Activated CD8-positive, alpha-beta memory T cell treated with anti-CD3 and anti-CD28 coated beads, Interleukin-2, amount 50 U/mL, for 24 hours (primary cell): Measurements from ENCODE around the gene APBA2.
"Not testable (repeated sequence)": the region's sequence is repeated elsewhere in the genome, so short reads cannot be mapped to it uniquely, and the experiment has no call there.

Source experiments
- DNase-seq: peaks from one replicate; pipeline ENCODE4 v3.0.0-alpha.2; 2020; ENCODE audit errors: extremely low read depth

APBA2 gene

DNA sequence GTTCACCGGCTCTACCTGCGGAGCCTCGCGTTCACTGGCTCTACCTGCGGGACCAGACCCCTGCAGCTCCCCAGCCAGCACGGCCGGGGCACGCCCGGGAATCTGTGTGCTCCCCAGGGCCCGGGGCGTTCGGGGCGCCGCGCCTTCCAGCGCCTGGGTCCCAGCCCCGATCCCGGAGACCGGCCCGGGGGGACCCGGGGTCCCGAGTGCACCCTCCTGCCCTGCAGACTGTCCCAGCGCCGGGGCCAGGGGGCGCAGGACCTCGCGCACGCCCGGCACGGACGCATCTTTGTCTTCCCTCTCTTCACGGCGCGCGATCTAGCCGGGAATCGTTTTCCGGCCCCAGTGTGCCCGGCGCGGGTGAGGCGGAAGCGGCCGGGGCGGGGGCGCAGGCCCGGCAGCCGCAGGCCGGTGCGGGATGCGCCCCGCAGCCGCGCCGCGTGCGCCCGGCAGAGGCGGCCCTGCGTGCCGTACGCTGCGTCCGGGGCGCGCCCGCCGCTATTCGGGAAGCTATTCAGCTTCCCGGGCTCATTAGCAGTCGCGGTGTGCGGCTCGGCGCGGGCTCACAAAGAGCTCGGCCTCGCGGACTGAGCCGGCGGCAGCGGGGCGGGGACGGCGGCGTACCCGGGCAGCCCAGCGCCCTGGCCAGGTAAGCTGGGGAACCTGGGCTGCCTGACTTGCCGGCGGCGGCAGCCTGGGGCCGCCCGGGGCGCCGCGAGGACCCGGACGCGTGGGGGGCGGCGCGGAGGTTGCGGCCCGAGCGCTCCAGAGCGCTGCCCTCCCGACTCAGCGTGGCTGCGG is at the start of gene APBA2:
TSS of gene APBA2 (plus strand) at position 345 of the 801 bp plus-strand sequence. CDS start 167,911 bp downstream, outside the sequence.
- no peak for DNase-seq

DNA sequence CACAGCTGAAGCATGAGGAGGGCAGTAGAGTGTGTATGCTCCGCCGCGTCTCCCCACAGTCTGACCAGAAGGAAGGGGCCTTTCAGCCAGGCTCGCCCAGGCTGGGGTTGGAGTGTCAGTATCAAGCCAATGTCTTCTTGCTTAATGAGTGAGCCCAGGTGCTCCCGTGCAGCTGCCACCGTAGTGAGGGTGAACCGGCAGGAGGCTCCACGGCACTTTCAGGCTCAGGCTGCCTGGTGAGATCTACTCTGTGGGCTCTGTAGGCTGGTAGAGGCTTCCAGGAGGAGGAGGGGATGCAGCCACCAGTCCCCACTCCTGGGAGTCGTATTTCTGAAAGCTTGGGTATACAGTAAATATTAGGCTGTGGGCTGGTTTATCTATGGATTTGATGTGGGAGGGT is 45.5 kb upstream of the APBA2 start:
- DNase-seq = not testable (repeated sequence)

DNA sequence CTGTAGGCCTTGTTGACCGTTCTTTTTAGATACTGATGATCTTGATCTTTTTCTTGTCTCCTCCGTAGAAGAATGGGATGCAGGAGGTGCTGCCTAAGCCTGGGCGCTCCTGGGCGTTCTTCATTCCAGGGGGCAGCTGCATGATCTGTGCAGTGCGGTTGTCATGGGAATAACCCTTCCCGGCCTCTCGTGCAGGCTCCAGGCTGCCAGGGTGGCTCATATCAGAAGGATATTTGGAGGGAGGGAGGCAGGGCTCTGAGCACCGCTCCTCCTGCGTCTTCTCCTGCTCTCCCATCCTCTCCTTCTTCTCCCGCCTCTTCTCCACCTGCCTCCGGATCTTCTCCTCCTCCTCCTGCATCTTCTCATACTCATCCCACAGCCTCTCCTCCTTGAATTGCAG is 43.6 kb upstream of the APBA2 start:
- not testable (repeated sequence) for DNase-seq

DNA sequence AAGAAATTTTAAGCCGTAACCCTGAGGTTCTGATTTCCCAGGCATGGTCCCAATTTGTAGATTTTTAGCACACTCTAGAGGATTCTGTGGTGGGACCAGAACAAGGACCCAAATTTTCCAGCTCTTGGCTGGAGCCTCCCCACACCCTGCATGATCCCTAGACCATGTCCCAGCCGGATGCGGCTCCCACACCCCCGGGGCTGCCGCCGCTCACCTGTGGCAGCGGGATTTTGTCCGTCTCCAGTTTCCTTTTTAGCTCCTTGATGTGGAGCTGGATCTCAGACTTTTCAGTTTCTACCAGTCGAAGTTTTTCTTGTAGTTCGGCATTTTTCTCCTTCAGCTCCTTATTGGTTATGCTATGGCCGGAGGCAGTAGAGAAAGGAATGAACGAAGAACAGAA is 42.3 kb upstream of the APBA2 start:
- not testable (repeated sequence) for DNase-seq

DNA sequence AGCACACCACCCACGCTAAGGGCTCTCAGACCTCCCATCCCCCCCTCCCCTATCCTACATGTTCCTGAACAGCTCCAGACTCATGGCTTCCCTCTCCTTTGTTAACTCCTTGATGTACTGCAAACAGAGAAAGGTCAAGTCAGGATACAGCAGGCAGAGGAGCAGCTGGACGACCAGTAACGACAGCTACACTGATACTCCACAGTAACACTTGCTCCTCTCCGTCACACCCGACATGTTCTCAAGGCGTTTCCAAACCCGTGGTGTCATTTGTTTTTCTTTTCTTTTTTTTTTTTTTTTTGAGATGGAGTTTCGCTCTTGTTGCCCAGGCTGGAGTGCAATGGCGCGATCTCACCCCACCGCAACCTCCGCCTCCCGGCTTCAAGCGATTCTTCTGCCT is 41.6 kb upstream of the APBA2 start:
- not testable (repeated sequence) for DNase-seq

DNA sequence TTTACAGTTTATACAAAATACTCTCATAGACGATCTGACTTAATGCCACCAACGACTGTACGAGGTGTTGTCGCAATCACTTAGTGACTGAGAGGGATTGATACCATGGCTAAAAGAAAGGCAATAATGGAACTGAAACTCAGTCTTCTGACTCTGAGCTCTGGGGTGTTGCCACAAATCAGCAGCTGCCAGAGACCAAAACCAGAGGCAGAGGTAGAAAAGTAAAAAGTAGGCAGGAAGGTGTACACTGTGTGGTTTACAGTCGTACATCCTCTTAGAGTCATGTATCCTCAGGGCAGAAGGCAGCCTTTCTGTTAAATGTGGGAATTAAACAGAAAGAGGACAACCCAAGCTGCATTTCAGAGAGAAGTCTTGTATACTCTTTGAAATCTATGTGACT is 38.5 kb upstream of the APBA2 start:
- DNase-seq = not testable (repeated sequence)

DNA sequence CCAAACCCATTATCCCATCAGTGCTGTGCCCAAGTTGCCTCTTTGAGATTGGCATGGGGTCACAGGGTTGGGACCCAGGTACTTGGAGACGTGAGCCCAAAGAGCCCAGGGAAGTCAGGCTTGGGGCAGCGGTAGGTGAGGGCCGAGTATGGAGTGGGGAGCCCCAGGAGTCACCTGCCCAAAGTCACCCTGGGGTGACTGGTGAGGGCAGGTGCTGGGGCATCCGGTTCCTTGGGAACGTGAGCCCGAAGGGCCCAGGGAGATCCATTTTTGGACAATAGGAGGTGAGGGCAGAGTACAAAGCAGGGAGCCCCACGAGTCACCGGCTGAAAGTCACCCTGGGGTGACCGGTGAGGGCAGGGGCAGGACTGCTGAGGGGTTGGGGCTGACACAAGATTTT is 37.8 kb upstream of the APBA2 start:
- not testable (repeated sequence) for DNase-seq

DNA sequence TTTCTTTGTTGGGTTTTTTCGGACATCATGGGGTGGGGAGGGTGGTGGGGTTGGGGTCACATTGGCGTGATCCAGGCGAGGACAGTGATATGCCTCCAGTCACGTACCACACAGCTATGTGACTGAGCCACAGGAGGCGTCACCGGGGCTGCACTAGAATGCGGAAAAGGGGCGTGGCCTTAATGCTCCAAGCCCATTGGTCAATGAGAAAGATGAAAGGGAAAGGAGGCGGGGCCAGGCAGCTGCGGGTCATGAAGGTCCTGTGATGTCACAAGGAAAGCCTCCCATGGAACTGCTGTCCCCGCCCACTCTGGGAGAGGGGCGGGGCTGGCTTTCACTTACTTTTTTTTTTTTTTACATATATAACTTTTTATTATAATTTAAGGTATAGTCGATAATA is 37.3 kb upstream of the APBA2 start, which contains the start of gene GOLGA6L7:
TSS of gene GOLGA6L7 (minus strand) at position 124 of the 400 bp plus-strand sequence. CDS start at position 29, 95 bp downstream.
- not testable (repeated sequence) for DNase-seq

DNA sequence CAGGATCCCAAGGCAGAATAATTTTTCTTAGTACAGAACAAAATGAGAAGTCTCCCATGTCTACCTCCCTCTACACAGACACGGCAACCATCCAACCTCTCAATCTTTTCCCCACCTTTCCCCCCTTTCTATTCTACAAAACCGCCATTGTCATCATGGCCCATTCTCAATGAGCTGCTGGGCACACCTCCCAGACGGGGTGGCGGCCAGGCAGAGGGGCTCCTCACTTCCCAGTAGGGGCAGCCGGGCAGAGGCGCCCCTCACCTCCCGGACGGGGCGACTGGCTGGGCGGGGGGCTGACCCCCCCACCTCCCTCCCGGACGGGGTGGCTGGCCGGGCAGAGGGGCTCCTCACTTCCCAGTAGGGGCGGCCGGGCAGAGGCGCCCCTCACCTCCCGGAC is 36.5 kb upstream of the APBA2 start:
- DNase-seq = not testable (repeated sequence)

DNA sequence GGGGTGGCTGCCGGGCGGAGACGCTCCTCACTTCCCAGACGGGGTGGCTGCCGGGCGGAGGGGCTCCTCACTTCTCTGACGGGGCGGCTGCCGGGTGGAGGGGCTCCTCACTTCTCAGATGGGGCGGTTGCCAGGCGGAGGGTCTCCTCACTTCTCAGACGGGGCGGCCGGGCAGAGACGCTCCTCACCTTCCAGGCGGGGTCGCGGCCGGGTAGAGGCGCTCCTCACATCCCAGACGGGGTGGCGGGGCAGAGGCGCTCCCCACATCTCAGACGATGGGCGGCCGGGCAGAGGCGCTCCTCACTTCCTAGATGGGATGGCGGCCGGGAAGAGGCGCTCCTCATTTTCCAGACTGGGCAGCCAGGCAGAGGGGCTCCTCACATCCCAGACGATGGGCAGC is 36.0 kb upstream of the APBA2 start:
- not testable (repeated sequence) for DNase-seq

DNA sequence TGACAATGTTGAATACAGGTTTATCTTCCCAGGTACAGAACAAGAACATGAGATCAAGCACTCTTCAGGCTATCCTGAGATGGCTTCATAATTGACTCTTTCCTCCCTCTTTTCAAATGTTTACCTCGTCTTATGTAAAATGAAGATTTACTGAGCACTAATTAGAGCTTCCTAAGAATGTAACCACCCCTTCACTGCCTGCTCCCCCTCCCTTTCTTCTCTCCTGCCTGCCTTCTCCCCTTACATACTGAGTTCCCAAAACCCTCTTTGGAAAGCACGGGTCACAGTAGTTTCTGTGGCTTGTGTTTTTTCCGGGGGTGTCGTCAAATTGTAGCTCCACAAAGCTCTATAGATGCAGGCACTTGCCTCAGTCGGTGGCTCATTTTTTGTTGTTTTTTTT is 32.1 kb upstream of the APBA2 start:
- not testable (repeated sequence) for DNase-seq

DNA sequence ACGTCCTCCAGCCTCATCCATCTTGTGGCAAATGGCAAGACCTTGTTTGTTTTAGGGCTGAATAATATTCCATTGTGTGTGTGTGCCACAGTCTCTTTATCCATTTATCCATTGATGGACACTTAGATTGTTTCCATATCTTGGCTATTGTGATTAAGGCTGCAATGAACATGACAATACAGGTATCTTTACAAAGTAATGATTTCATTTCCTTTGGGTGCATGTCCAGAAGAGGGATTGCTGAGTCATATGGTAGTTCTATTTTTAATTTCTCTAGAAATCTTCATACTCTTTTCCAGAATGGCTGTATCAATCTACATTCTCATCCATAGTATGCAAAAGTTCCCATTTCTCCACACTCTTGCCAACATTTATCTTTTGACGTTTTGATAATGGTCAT is 31.2 kb upstream of the APBA2 start:
- DNase-seq = not testable (repeated sequence)

DNA sequence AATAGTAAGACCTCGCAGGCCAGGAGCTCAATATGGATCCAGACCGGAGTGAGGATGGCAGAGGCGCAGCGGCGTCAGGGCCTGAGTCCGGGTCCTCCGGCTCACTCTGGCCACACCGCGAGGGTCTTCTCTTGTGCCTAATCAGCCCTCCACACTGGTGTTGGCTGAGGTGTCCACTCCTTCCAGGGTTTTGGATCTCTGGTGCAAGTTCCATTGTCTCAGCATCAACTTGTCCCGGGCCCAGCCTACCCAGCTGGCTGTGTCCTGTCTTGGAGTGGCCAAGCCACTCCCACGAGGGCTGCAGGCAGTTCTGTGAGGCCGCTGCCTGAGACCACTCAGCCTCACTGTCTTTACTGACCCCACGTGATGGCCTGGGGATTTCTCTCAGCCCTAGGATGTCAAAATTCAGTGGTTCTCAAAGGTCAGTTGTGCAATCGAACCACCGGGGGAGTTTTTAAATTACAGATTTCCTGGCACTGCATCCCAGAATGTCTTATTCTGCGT is 24.7 kb upstream of the APBA2 start:
- DNase-seq = no peak

DNA sequence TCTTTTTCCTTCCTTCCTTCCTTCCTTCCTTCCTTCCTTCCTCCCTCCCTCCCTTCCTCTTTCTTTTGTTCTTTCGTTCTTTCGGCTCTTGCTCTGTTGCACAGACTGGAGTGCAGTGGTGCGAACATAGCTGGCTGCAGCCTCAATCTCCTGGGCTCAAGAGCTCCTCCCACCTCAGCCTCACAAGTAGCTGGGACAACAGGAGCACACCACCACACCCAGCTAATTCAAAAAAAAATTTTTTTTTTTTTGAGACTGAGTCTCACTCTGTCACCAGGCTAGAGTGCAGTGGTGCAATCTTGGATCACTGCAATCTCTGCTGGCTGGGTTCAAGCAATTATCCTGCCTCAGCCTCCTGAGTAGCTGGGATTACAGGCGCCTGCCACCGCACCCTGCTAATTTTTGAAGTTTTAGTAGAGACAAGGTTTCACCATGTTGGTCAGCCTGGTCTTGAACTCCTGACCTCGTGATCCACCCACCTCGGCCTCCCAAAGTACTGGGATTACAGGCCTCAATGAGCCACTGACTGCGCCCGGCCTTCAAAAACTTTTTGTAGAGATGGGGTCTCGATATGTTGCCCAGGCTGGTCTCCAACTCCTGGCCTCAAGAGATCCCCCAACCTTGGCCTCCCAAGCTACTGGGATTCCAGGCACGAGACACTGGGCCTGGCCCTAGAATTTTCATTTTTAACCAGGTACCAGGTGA is 24.0 kb upstream of the APBA2 start:
- not testable (repeated sequence) for DNase-seq

DNA sequence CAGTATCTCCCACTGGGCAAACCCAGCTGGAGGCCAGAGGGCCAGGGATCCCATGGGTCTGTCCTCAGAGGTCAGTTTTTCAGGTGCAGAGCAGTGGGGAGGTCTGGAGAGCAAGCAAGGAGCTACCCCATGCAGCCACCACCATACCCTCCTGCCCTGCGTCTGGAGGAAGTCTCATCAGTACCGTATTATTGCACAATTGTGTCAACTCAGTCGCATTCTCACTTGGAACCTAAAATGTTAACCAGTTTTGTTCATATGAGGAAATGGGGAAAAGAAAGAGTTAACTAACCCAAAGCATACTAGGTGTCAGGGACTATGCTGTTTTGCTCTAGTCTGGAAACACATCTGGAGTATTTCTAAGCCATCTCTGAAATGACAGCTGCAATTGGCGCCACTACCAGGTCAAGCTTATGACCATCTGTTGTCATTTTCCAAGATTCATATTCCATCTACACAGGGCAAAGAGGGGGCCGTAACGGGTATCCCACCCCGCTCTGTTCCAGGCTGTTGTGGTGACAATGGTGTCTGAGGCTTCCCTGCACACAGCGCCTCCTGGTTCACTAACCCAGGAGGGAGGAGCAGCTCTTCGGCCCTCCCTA is 16.9 kb upstream of the APBA2 start:
- no peak for DNase-seq

DNA sequence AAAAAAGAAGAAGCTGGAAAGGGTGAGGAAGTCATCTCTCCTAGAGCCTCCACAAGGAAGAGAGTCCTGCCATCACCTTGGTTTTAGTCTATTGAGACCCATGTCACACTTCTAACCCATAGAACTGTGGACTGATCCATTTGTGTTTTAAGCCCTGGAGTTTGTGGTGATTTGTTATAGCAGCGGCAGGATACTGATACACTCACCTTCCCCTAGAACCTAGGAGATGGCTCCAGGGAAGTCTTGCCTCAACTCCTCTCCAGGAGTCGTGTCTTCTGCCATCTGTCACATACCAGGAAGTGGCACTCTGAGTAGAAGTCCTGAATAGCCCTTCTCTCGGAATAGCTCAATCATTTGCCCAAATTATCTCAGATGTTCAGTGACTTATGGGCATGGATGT is 14.6 kb upstream of the APBA2 start:
- DNase-seq = no peak

DNA sequence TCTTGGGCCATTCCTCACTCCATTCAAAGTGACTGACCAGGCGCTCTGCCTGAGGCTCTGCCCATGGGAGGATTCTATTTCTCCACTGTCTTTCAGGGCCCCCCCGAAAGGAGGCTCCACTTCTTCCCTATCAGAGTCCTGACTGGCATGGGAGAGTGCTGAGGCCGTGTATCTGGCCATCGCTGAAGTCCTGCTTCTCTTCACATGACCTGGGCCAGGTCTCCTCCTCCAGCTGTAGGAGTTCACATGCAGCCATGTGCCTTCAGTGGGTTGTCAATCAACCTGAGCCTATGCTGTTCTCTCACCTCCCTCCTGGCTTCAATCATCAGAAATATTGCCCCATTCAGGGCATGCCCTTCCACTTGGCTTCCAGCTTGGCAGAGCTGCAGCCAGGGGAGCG is 12.8 kb upstream of the APBA2 start:
- DNase-seq = no peak

DNA sequence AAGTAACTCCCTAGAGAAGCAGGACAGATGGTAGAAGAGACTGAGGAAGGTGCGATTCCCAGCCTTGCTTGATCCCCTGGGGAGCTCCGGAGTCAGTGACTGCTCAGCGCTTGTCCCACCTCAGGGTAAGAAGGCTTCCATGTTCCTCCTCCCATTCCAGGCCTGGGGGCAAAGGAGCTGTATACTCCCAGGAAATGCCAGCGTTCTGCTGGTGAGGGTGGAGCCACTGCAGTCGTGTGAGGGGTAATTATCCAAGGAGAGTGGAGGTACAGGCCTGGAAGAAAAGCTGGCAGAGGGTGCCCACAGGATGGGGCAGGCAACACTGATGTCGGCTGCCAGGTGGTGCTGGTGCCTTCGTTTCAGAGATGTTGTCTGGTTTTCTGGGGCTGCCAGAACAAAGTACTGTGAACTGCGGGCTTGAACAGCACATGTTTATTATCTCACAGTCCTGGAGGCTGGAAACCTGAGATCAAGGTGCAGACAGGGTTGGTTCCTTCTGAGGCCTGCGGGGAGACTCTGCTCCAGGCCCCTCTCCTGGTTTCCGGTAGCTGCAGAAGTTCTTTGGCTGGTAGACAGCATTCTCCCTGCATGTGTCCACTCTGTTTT is 12.1 kb upstream of the APBA2 start:
- DNase-seq = no peak

DNA sequence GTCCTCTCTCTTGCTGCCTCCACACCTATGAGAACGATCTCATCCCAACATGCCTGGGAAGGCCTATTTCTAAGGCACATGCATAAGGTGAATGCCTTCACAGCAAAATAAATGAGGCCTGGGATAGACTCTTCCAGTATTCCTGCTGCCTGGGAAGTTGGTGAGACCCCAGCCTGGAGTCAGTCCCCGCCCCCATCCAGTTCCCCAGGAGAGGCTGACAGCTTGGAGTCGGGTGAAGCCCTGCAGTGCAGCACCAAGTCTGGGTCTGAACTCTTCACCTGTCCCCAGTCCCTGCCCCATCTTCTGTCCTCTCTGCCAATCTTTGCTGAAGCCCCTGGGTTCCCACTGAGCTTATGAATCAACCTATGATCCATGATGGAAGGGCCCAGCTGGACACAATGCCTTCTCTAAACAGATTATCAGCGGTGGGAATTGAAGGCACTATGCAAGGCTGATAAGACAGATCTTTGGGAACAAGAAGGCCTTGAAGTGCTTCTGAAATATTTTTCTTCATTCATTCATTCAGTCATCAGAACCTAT is 10.2 kb upstream of the APBA2 start:
- no peak for DNase-seq

DNA sequence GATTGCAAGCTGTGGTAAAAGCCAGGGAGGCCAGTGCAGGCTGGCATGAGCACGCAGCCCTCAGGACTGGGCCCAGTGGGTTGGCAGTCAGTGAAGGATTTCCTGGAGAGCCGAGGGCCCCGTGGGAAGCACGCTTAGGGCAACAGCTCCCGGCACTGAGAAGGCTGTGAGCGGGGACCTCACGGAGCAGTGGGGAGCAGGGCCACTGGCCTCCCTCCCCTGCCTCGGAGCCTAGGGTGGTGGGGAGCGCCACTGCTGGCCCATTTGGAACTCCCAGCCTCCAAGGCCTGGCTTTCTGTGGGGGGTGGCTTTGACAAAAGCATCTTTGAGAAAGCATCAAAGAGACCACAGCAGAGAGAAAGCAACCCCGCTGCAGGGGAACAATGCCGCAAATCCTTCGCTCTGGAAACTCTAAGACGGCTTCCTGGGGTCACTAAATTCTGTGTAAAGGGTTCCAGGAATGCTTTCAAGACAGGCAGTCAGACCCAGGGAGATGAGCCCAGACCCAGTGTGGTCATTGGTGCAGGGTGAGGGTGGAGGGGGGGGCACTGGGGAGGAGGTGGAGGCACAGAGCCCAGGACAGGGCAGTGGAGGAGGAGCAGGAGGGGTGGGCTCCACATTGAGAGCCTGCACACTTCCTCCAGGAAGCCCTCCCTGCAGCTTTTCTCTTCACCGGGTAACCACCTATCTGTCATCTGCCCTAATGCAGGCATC is 9.5 kb upstream of the APBA2 start:
- no peak for DNase-seq

DNA sequence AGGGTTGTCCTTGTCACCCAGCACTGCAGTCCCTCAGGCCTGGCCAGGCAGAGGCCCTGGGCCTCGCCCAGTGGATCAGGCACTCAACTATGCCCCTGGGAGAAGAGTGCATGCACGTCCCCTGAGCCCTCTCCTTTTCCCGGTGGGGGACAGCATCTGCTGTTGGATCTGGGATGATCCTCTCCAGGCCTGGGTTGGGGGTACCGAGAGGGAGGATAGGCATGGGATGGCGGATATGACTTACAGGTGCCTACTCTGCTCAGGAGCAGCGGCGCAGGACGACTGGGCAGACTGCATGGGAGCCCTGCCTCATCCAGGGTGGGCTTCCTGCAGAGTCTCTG is 9.0 kb upstream of the APBA2 start:
- no peak for DNase-seq
